NCI-H526 treated with DMSO at 0.1 percent for 48 hours (cell line): ENCODE data around the gene TMEM250.

ENCODE experiments used
- DNase-seq: peaks from one replicate; lab custom pipeline; 2025; lab: John Stamatoyannopoulos, UW

The TMEM250 gene

DNA sequence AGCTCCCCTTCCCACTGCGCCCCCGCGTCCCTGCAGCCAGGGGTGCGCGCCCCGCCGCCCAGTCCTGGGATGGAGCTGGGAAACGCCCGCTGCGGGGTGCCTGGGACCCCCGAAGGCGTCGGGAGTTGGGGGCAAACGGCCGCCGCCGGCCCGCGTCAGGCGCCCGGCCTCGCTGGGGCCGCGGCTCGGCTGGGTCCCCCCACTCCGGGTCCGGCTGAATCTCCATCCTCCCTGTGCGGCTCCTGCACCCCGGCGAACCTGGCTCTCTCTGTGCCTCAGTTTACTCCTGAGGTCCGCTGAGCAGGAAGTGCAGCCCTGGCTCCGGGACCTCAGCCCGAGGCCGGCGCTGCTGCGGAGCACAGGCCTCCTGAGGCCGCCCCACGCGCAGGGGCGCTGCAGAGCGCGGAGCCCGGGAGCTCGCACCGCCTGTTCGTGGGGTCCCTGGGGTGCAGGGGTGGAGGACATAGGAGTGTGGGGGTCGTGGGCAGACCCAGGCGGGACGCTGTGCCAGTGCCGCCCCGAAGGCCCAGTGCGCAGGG is 13.9 kb upstream of the TMEM250 start:
- DNase-seq = no peak

DNA sequence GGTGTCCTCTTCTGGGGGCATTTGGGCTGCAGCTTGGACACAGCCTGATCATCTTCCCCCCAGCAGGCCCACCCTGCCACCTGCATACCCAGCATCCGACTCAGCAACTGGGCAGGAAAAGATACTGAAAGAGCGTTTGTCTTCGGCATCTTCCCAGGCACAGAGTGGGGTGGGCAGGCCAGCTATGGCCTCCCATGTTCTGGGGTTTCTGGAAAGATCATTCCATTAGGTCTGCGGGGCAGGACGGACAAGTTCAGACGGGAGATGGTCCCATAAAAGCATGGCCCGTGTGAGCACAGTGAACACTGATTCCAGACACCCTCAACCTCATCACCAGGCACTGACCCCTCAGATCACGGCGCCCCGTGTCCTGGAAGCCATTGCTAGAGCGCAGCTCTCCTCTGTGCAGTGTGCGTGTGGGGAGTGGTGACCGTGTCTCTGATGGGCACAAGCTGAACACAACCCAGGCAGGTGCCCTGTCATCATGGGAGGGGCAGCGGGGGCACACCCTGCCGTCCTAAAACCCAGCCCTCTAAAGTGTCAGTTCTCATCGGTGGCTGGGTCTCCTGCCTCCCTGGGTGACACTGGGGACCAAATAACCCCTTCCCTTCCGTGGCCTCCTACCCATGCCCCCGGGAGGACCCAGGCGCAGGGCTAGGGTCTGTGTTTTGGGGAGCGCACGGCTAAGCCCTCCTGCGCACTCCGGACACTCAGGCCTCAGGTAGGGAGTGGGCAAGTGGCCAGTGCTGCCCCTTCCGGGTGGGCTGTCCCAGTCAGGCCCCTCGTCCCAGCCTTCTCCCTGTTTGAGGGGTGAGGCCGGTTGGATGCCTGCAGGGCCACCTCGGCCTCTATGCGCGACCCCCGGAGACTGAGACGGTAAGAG is 13.2 kb upstream of the TMEM250 start:
- DNase-seq = no peak

DNA sequence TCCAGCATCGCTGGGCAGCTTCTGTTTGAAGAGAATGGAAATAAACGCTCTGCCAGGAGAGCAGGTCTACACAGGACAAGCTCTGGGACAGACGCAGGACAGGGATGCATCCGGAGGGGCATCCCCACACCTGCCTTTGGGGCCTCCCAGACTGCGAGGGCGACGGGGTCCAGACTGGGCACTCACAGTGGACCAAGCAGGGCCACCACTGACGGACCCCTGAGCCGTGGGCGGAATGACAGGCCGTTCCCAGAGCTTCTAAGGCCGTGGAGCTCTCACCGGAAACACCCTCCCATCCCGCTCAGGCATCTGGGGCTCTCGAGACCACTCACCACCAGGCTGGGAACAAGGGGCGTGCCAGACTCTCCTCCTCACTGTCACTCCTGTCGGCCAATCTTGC is 10.5 kb upstream of the TMEM250 start:
- DNase-seq = no peak

DNA sequence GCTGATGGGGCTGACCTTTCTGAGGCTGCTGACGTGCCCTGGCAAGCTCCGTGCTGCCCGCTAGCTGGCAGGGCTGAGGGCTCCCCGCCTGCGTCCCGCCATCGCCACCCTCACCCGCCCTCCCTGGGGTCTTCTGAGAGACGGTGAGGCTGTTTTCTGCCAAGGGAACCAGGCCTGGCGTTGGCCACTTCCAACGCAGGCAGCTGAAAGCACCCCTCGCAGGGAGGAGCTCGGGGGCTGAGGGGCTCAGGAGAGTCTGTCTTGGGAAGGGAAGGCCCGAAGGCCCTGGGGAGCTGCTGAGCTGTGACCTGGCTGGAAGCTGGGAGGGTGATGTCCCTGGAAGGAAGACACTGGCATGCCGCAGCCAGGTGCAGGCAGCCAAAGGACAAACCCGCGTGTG is 9.8 kb upstream of the TMEM250 start:
- no peak for DNase-seq

DNA sequence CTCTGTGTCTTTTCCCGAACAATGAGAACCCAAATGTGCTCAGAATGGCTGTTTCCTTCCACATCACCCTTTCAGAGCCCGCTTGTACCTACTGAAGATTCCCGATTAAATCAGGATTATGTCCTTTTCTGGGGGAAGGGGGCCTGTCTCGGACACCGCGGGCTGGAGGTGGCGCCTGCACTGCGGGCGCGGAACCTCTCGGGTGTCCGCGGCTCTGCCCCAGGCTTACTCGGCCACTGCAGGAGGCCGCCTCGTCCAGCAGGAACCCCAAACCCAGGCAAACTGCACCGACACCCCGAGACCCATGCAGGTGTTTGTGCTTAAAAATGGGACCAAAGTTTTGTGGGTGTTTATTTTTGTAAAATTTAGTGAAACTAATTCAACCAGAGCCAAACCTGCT is 8.6 kb upstream of the TMEM250 start:
- DNase-seq = no peak

DNA sequence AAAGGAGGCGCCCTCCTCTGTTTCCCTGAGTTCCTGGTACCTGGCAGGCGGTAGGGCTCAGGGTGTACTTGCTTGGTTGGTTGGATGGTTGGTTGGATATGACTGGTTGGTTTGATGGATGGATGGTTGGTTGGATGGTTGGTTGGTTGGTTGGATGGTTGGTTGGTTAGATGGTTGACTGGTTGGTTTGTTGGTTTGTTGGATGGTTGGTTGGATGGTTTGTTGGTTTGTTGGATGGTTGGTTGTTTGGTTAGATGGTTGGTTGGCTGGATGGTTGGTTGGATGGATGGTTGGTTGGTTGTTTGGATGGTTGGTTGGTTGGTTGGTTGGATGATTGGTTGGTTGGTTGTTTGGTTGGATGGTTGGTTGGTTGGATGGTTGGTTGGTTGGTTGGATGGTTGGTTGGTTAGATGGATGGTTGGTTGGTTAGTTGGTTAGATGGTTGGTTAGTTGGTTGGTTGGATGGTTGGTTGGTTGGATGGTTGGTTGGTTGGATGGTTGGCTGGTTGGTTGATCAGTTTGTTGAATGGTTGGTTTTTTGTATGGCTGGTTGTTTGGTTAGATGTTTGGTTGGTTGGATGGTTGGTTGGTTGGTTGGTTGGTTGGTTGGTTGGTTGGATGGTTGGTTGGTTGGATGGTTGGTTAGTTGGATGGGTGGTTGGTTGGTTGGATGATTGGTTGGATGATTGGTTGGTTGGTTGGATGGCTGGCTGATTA is 6.5 kb upstream of the TMEM250 start:
- DNase-seq = no peak

DNA sequence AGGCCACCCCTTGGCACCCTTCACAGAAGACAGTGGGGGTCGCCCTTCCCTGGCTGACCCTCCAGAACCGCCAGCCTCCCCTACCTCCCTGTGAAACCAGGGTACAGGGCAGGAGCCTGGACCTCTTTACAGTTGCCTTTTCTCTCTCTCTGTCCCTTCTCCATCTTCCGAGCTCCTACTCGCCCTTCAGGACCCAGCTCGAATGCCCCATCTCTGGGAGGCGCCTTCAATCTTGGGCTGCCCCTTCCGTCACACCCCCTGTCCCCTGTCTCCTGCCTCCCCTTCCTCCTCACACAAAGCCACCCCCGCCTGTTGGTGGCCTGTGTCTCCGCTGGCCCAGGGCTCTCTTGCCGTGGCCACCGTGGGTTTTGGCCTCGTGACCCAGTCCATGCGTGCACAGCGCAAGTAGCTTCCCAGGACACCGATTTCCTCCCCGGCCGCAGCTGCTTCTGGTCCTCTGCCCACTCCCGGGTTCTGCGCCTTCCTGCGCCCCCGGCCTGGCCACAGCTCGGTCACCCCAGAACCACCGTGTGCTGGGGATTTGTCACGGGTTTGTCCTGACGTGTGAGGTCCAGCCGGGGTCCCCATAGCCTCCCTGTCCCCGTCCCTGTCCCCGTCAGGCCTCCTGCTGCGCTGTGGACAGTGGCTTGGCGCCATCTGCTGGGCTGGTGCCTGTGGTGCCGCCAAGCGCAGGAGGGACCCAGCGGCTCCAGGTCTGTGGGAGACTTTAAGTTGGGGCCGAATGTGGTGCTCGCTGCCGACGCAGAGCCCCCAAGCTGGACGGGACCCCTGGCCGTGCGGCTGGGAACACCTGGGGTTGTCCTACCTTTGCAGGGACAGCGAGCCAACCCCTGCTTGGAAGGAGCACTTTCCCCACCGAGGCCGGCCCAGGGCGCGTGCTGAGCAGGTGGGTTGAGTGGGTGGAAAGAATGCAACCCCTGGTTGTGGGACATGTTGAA is 4.0 kb upstream of the TMEM250 start:
- DNase-seq = no peak

DNA sequence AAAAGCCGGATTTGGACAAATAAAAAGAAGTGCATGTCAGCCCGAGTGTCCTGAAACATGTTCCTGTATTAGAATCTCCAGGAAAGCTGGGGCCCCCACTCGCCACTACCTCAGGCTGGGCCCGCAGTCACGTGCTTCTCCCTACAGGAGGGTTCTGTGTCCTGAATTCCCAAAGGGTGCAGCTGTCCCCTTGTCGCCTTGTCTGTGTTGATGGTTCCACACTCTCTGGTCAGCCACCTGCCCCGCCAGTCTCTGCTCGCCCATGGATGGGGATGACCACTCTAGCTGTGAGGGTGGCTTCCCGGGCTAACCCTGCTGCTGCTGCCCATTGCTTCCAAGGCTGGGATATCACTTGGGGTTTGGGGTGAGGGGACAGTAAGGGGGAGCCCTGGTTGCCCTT is 3.1 kb upstream of the TMEM250 start:
- no peak for DNase-seq

DNA sequence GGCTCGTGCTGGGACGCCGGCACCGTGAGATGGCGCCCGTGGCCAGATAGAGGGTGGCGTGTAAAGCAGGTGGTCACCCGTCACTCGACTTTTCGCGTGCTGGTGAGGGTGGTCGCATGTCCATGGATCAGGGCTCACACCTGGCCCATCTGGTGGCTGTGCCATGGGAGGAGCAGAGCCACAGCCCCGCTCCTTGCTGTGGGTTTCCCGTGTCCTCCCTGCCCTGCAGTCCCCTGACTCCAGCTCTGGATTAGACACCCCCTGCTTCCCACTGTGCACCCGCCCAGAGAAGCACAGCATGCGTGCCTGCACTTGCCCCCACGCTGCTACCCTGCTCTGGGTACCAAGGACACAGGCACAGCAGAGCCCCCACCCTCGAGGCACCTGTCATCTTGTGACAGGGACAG is 1.8 kb upstream of the TMEM250 start:
- no peak for DNase-seq

DNA sequence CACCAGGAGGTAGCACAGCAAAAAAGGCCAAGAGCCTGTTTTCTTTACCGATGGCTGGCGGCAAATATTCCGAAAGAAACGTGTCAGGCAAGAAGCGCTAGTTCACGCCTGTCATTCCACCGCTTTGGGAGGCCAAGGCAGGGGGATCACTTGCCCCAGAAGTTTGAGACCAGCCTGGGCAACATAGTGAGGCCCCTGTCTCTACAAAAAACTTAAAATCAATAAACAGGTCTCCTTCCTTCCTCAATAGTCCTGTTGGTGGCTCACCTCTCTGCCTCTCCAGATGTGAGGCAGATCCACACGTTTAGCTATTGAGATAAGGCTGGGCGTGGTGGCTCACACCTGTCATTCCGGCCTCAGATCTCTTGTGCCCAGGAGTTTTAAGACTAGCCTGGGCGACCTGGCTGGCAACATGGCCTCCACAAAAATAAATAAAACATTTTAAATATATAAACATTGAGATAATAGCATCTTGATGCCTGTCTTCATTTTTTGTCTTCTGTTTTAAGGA is 1.3 kb upstream of the TMEM250 start:
- no peak for DNase-seq

DNA sequence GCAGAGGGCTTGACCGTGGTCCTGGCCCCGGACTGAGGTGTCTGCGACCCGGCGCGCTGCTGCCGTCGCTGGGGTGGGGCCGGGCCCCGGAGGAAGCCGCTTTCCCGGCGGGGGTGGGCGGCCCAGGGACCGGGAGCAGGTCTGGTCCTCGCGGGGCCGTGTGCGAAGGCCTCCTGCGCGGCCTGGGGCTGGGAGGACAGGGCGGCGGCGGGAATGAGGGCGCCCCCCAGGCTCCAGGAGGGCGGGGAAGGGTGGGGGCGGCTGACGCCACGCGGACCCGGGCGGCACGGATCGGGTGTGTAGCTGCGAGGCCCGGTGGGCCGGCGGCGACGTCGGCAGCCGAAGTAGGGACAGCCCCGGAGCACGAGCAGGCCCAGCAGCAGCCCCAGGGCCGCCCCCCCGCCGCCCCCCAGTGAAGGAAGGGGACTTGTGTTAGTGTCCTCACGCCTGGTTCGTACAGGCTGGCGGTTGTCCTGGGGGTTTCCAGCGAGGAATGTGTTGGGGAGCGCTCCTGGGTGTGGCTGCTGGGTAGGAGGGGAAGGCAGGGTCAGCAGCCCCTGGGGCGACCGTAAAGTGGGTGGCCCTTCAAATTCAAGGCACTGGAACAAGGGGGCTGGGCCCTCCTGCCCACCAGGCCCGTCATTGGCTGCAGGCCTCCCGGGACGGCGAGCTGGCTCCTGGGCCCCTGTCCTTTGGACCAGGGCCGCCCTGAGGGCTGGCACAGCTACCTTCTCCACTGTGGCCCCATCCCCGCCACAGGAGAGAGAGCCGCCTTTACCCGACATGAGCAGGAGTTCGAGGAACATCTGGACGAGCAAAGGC is 597 bp upstream of the TMEM250 start:
- DNase-seq = no peak

DNA sequence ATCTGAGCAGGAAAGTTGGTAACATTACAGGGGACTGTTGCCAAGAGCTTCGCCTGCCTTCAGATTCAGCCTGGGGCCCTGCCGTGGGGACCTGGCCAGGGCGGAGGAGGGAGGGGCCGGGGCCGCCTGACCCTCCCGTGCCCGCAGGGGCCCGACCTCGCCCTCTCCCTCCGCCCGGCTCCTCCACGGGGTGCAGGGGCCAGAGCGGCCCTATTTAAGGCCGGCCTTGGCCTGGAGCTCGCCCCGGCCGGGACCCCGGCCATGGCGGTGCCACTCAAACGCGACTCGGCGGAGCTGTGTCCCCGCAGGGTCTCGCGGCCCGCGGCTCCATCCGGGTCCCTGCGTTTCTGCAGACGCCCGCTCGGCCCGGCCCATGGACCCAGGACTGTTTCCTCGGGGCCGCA is 757 bp downstream of the TMEM250 start:
- DNase-seq = no peak

DNA sequence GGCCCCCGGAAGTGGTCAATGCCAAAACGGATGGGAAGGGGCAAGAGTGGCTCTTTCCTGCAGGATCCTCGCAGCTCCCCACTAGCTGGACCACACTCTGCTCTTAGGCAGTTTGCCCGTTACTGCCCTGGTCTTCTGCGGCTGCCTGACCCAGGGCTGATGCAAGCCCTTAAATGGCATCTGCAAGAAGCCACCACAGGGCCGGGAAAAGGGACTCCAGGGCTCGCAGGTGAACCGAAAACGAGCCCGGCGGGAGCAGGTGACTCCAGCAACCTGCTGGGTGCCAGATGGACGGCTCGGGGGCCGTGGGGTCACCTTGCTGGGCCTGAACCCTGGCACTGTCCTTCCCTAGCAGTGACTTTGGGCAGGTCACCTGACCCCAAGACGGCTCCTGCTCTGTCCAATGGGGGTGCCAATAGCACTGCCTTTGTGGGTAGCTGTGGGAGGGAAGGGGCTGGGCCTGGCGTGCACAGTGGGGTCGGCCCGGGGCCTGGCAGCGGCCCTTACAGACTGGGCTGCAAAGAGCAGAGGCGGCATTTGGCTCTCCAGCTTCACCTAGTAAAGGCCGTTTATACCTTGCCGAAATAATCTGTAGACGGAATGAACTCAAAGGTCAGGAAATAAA is 1.3 kb downstream of the TMEM250 start:
- no peak for DNase-seq

DNA sequence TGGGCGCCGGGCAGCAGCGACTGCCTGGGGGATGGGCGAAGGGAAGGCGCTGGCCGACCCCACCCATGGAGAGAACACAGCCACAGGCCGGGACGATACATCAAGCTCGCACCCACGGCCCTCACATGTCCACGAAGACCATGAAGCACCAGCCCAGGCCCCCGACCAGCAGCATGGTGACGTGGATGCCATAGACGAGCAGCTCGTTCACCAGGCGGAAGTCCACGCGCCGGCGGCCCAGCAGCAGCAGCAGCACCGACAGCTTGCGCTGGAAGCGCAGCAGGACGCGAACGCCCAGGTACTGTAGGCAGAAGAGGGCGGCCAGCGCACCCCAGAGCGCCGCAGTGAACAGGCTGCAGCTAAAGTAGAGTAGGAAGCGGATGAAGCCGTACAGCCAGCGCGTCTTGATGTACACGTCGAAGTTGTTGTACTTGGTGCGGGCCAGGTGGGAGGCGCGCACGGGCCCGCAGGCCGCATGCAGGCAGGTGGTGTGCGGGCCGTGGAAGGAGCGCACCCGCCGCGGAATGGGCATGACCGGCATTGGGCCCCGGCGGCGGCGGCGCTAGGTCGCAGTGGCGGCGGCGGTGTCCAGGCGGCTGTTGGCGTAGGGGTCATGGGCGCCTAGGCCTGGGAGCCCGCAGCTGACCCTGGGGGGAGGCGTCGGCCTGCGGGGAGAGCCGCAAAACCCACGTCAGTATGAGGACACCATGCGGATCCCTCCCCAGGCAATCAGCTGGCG is 2.1 kb downstream of the TMEM250 start:
- no peak for DNase-seq

DNA sequence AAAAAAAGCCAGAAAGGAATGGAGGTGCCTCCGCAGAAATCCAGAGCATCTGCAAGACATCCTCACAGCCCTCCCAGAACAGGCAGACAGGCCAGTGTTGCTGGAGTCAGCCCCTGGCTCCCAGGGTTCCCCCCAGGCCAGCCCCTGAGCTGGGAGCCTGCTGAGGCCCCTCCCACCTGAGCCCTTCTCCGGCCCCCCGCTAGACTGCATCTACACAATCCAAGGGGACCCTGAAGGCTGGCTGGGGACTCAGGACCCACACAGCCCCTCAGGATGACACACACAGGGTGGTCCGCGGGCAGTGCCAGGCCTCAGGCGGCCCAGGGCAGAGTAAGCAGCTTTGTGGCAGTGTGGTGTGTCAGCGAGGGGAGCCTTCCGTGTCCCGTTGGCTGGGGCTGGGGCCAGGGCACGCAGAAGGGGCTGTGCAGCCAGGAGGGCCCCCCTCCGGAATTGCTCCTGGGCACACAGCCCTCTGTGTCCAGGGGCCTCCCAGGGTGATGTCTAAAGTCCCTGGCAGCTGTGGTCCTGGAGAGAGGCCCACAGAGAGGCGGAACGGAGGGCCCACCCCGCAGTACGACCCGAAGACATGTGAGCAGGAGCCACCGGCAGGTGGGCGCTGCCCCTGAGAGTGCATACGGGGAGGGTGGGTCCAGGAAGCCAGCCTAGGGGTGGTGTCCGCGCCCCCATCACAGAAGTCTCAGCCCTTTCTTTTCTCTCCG is 2.9 kb downstream of the TMEM250 start:
- no peak for DNase-seq

DNA sequence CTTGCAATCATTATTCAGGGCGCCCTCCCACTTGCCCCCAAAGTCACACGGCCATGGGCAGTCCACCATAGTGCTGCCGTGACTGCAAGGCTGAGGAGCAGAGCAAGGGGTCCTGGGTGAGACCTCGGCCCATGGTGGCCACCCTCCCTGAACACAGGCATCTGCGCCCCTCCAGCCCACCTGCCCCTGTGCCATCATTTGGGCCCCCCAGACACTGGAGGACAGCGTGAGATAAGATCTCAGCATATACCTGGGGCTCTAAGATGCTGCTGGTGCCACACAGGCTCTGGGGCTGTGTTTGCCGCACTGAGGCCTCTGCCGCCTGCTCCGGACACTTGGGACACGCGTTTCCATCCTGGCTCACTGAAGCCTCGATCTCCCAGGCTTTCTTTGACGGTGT is 3.5 kb downstream of the TMEM250 start:
- no peak for DNase-seq

DNA sequence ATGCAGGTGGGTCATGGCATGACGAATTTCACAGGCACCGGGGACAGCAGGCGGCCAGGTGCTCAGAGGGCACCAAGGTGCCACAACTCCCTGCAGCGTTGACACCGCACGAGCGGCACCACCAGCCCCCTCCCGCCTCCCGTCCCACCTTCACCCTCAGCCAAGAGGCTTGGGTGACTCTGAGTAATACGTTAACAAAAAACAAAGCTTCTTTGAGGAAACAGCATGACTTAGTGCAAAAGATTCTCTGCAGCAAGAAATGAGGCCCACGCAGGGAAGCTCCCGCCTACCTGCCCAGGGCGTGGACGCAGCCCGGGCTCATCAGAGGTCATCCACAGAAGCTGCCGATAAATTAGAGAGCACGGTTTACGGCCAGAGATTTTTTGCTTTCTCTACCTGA is 4.1 kb downstream of the TMEM250 start:
- no peak for DNase-seq

DNA sequence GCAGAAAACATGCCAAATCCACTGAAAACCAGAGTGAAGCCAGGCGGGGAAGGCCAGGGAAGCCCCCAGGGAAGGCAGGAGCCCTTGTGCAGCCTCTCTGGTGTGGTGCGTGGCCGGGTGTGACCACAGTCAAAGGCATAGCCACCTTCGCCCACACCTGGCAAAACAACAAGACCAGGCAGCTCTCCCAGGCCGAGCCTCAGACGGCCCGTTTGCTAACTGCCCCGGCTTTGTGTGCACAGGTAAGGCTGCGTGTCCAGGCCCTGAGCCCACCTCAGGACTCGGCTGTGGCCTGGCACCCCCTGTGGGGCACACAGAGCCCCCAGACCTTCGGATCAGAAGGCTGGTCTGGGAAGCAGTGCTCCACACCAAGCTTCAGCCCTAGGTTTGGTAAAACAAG is 6.1 kb downstream of the TMEM250 start:
- DNase-seq = no peak

DNA sequence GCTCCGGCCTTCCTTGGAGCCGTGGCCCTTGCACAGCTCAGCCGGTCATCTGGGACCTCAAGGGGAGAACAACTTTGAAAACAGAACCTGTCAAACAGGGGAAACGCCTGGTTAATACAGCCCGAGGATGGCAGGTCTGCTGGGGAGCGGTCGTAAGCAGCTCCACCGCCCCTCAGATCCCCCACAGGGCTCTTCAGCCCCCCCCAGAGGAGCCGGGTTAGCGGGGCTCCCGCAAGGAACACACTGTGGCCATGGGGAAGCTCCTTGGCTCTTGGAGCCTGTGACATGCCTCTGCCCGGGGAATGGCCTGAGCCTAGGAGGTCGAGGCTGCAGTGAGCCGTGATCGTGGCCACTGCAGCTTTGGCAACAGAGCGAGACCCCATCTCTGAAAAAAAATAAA is 6.8 kb downstream of the TMEM250 start:
- DNase-seq = no peak
